ENCODE data around the gene YDJC.

DNA sequence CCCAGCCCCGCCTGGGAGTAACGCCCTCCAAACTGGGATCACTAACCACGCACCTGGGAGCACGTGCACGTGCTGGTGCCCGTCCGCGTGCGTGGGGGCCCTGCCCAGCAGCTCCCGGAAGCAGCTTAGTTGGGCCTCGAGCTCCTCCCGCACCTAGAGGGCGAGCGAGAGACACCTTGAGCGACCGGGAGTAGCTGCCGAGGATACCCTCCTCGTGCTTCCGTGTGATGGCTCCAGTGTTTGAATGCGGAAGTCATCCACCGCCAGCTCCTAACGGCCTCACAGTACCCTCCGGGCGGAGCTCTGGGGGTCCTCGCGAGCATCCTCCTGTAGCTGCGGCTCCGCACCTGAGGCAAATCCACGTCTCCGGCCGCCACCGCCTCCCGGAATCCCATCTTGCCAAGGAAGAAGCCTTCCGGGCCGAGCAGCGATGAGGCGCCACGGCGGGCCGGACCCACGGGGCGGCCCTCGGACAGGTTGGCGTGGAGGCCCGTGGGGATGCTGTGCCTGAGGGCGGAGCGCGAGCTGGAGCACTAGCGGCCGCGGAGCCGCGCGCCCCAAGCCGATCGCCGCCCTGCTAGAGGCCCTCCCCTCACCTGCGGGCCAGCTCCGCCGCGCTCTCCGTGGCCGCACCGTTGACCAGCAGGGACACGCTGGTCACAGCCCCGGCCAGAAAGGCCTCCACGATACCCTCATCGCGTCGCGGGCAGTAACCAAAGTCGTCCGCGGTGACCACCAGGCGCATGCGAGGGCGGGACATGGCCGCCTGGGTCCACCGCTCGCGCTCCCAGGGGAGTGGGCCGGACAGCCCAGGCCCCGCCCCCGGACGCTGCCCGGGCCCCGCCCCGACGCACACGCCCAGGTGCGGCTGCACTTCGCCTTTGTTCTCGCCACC lies at the start of gene YDJC:
- TF ChIP-seq, protein P1, sequence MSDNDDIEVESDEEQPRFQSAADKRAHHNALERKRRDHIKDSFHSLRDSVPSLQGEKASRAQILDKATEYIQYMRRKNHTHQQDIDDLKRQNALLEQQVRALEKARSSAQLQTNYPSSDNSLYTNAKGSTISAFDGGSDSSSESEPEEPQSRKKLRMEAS (IDR thresholded peaks at IDR 0.05; ENCODE audit: low read depth, low read length), result peak; percentile 99
- TF ChIP-seq, protein P2, sequence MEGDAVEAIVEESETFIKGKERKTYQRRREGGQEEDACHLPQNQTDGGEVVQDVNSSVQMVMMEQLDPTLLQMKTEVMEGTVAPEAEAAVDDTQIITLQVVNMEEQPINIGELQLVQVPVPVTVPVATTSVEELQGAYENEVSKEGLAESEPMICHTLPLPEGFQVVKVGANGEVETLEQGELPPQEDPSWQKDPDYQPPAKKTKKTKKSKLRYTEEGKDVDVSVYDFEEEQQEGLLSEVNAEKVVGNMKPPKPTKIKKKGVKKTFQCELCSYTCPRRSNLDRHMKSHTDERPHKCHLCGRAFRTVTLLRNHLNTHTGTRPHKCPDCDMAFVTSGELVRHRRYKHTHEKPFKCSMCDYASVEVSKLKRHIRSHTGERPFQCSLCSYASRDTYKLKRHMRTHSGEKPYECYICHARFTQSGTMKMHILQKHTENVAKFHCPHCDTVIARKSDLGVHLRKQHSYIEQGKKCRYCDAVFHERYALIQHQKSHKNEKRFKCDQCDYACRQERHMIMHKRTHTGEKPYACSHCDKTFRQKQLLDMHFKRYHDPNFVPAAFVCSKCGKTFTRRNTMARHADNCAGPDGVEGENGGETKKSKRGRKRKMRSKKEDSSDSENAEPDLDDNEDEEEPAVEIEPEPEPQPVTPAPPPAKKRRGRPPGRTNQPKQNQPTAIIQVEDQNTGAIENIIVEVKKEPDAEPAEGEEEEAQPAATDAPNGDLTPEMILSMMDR (IDR thresholded peaks at IDR 0.05; ENCODE audit: low read depth, low read length), result peak; percentile 62
- TF ChIP-seq POLR2A (IDR thresholded peaks at IDR 0.05; ENCODE audit: extremely low read depth, insufficient read length), result peak; percentile 83
- peak; percentile 99 for TF ChIP-seq MYC (IDR thresholded peaks at IDR 0.05; ENCODE audit: low read depth, low read length)
